Naive B cell (primary cell): ENCODE results near the gene NEURL3. TPM values are rescaled to one million over a fixed set of nuclear protein-coding genes. Genes with fewer than 3 reads are reported as not detected.
"Not testable (repeated sequence)": the region's sequence is repeated elsewhere in the genome, so short reads cannot be mapped to it uniquely, and the experiment has no call there.

Experiments used
- ATAC-seq, 2 donors: fragments of 150-1000 bp; cut with Tn5 transposase; 2 replicates each; pipeline ENCODE4 v1.10.0; 2021; ENCODE audit warnings: low read depth in 2 of 2, mild to moderate bottlenecking in 2 of 2, moderate library complexity in 2 of 2
- DNase-seq: peaks from one replicate; pipeline ENCODE4 v3.0.0; 2022
- H3K27ac Mint-ChIP-seq, 6 donors: one replicate each; pipeline ENCODE4 v1.8.0; 2020 to 2022; ENCODE audit warnings: mild to moderate bottlenecking in 6 of 6, mixed read lengths in 6 of 6, moderate library complexity in 5 of 6, inconsistent platforms in 2 of 6
- H3K27me3 Mint-ChIP-seq, 3 donors: one replicate each; pipeline ENCODE4 v1.8.0; 2021 to 2022; ENCODE audit warnings: mixed read lengths in 3 of 3, mild to moderate bottlenecking in 1 of 3
- H3K36me3 Mint-ChIP-seq, 2 donors: one replicate each; pipeline ENCODE4 v1.8.0; 2020 to 2022; ENCODE audit warnings: mixed read lengths in 2 of 2, inconsistent platforms in 1 of 2, mild to moderate bottlenecking in 1 of 2
- H3K4me1 Mint-ChIP-seq, 3 donors: one replicate each; pipeline ENCODE4 v1.8.0; 2020 to 2022; ENCODE audit warnings: mixed read lengths in 3 of 3, inconsistent platforms in 1 of 3, mild to moderate bottlenecking in 1 of 3, moderate library complexity in 1 of 3
- H3K4me3 Mint-ChIP-seq, 8 donors: one replicate each; pipeline ENCODE4 v1.8.0; 2020 to 2022; ENCODE audit warnings: mild to moderate bottlenecking in 8 of 8, mixed read lengths in 8 of 8, moderate library complexity in 8 of 8, inconsistent platforms in 2 of 8
- H3K9me3 Mint-ChIP-seq, 7 donors: one replicate each; pipeline ENCODE4 v1.8.0; 2020 to 2022; ENCODE audit warnings: mixed read lengths in 7 of 7, mild to moderate bottlenecking in 5 of 7, inconsistent platforms in 2 of 7, moderate library complexity in 1 of 7
- polyA plus RNA-seq, 6 donors: library from polyadenylated mRNA; unstranded; fragments of 300-500 nt; fragmentation: Illumina TruSeq; gene quantifications; one replicate each; pipeline ENCODE4 v1.2.3, GENCODE V29; 2021; ENCODE audit warnings: low read depth in 6 of 6

Gene NEURL3, protein sequence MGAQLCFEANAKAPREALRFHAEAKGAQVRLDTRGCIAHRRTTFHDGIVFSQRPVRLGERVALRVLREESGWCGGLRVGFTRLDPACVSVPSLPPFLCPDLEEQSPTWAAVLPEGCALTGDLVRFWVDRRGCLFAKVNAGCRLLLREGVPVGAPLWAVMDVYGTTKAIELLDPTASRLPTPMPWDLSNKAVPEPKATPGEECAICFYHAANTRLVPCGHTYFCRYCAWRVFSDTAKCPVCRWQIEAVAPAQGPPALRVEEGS
- under 1 TPM in 1 of 6 donors, not detected in 5; 0.28 TPM for polyA plus RNA-seq

DNA sequence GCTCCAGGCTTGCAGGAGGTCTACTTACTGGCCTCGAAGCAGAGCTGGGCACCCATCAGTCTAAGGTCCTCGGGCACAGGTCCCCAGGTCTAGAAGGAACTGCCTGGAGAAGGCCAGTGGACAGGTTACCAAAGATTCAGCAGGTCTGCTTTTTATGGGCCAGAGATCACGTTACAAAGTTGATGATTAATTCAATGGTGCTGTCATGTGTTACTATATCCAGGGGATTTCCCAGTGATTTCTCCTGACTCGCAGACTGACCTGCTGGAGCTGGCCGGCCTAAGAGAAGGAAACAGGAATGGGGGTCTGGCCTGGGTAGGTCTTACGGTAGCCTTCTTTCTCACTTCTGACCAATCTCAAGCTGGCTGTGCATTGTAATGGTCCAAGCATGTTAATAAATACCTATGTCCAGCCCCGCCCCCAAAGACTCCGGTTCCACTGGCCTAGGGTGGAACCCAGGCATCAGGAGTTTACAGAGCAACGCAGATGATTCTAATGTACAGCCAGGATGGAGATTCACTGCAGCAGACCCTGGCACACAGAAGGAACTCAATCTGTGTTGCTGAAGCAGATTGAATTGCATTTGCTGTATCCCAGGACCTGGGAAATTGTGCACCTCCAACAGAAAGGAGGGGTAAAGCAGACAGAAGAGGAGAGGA, at the start of gene NEURL3:
Gene NEURL3, minus strand, starts transcription at position 127 of the 659 bp plus-strand sequence. Its CDS starts 71 bp downstream, at position 56.
- Mint-ChIP-seq H3K9me3 (no peaks in the 10 kb centered on the region), H3K27ac (no peak within 1 kb of the TSS), H3K4me1 (peaks cover 13 to 31% (median 29%) of the 10 kb centered on the region in 3 donors), H3K36me3 (no peaks in the 10 kb centered on the region), H3K4me3 (no peak within 1 kb of the TSS), H3K27me3 (peaks cover 14 to 24% (median 16%) of the 10 kb centered on the region in 3 donors)
- DNase-seq (no peak), ATAC-seq (no peak)

DNA sequence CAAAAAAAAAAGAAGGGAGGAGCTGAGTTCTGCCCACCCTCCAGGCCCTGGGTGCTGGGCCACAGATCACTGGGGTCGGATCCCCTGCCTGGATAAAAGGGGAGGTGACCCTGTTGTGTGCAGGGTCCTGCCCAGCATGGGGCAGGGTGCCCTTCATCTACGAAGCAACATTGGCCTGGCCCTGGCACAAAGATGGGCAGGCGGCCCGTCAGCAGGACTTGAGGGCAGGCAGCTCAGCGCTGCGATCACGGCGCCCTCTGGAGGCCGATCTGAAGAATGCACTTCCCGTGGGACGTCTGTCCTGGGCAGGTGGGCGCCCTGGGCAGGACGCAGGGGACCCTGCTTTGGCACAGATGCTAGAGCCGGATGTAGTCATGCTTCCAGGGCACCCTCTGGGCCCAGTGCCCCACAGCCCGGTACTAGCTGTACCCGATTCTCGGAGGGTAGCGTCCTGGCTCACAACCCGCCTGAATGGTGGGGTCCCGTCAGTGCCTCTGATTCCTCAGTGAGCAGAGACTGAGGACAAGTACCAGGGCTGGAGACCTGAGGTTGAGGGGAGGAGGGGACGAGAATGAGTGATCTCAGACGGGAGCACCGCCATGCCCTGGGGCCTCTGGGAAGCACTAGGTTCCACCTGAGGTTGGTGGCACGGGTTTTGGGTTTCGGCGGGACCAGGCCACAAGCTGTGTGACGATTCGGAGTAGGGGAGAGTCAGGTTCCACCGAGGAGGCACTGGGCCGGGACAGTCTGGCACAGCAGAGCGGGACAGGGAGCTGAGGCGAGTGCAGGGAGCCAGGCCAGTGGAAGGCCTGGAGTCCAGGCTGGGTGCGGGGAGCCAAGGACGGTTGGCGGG, 49.4 kb upstream of the NEURL3 start:
- DNase-seq = peak; percentile 72
- Mint-ChIP-seq H3K27me3 (no peaks in the 10 kb centered on the region), H3K4me3 (peak overlapping the region in 6 of 8 donors; percentile 23 to 74 (median 38)), H3K9me3 (no peaks in the 10 kb centered on the region), H3K4me1 (peaks cover 0 to 19% (median 2%) of the 10 kb centered on the region in 3 donors), H3K27ac (peak overlapping the region in 4 of 6 donors; percentile 27 to 72 (median 44)), H3K36me3 (peaks cover 0 to 8% of the 10 kb centered on the region in 2 donors)
- ATAC-seq = peak; percentile 61 to 81

GRCh38 chr2:96553957-96554292, 48.8 kb upstream of the NEURL3 start:
- H3K27me3 Mint-ChIP-seq, H3K9me3 Mint-ChIP-seq, DNase-seq, ATAC-seq, H3K36me3 Mint-ChIP-seq: not testable (repeated sequence)
- Mint-ChIP-seq H3K4me3 (peak overlapping the region in 4 of 8 donors; percentile 23 to 74 (median 33)), H3K27ac (peak overlapping the region in 4 of 6 donors; percentile 36 to 77 (median 62)), H3K4me1 (peaks cover 0 to 19% (median 2%) of the 10 kb centered on the region in 3 donors)

DNA sequence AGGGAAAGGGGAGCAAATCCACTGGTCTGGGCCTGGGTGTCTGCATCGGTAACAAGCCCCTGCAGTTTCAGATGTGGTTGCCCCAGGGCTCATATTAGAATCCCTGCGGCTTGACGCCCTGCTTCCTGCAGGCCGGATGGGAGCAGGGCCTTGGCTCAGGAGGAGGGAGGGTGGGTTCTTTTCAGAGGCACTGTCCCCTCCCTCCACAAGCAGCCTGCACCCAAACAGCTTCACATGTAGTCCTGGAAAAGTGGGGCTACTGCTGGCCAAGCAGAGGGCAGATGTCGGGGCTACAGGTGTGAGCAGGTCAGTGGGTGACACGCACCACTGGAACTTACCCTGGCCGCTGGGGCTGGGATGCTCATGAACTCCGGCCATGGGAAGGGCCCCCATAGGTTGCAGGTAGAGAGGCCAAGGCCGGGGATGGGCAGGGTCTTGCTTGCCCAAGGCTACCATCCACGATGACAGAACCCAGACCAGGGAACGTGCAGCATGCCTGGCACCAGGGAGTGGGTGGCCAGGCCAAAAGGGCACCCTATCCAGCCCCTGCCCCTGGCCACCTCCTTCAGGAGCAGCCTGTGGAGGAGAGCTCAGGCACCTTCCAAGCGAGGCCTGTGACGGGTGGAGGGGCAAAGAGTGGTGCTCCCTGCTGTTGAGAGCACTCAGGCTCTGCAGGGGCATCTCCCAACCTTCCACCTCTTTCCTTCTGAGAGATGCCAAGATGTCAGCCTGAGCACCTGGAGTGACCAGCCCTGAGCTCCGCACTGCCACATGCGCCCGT, 48.2 kb upstream of the NEURL3 start:
- Mint-ChIP-seq H3K9me3 (no peaks in the 10 kb centered on the region), H3K4me3 (peak overlapping the region in 3 of 8 donors; percentile 23 to 74 (median 34)), H3K36me3 (peaks cover 0 to 8% of the 10 kb centered on the region in 2 donors), H3K4me1 (peaks cover 0 to 19% (median 2%) of the 10 kb centered on the region in 3 donors), H3K27ac (peak overlapping the region in 2 of 6 donors; percentile 77 to 78), H3K27me3 (no peaks in the 10 kb centered on the region)
- no peak for ATAC-seq
- DNase-seq = no peak

DNA sequence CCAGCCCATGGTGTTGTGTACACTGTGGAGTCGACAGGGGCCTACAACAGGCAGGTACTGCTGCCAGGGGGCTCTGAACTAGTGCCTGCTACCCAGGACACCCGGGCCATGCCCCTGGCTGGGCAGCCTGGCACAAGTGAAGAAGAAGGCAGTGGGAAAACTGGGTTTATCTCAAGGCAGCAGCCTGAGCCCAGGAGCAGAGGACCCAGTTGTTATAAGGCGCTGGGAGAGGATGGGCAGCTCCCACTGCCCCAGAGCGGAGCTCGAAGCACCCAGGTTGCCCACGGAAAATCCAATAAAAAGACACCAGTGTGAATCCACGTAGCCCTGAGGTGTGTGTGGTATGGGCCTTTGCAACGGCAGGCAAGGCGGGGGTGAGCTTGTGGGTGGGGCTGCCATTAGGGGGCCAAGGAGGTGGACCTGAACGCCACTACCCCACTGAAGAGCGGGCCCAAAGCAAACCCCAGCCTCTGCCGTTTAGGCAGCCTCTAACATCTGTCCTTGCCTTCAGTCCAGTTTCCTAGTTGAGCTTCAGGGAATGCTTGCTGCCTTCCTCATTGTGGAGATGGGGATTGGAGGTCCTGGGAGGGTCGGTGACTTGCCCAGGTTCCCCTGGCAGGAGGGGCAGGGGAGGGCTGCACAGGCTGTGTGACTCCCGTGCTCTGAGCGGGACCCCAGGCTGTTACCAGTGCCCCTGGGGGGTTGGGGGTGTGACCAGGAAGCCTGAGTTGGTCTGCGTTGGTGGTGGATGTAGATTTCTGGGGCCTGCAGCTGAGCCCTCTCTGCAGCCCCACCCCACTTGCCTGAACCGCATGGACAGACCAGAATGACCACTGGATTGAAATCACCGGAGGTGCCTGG, 47.4 kb upstream of the NEURL3 start:
- Mint-ChIP-seq H3K4me3 (peak overlapping the region in 2 of 8 donors; percentile 9 to 53), H3K27me3 (no peaks in the 10 kb centered on the region), H3K9me3 (no peaks in the 10 kb centered on the region), H3K27ac (peak overlapping the region in 3 of 6 donors; percentile 57 to 78 (median 77)), H3K4me1 (peaks cover 2 to 19% (median 3%) of the 10 kb centered on the region in 3 donors), H3K36me3 (peaks cover 0 to 8% of the 10 kb centered on the region in 2 donors)
- no peak for DNase-seq
- ATAC-seq = no peak

GRCh38 chr2:96551605-96552314, 46.6 kb upstream of the NEURL3 start:
- no peak for DNase-seq
- peak overlapping the region in 2 of 6 donors; percentile 57 to 77 for H3K27ac Mint-ChIP-seq
- no peaks in the 10 kb centered on the region for H3K27me3 Mint-ChIP-seq
- peaks cover 6 to 24% (median 8%) of the 10 kb centered on the region in 3 donors for H3K4me1 Mint-ChIP-seq
- H3K36me3 Mint-ChIP-seq = peaks cover 0 to 8% of the 10 kb centered on the region in 2 donors
- no peaks in the 10 kb centered on the region for H3K9me3 Mint-ChIP-seq
- no peak for ATAC-seq
- H3K4me3 Mint-ChIP-seq = no peak overlapping the region

GRCh38 chr2:96550787-96551604, 45.8 kb upstream of the NEURL3 start:
- no peaks in the 10 kb centered on the region for H3K27me3 Mint-ChIP-seq
- no peaks in the 10 kb centered on the region for H3K9me3 Mint-ChIP-seq
- no peak overlapping the region for H3K4me3 Mint-ChIP-seq
- DNase-seq (no peak), ATAC-seq (no peak)
- peaks cover 6 to 25% (median 12%) of the 10 kb centered on the region in 3 donors for H3K4me1 Mint-ChIP-seq
- H3K36me3 Mint-ChIP-seq = peaks cover 0 to 8% of the 10 kb centered on the region in 2 donors
- H3K27ac Mint-ChIP-seq = no peak overlapping the region

DNA sequence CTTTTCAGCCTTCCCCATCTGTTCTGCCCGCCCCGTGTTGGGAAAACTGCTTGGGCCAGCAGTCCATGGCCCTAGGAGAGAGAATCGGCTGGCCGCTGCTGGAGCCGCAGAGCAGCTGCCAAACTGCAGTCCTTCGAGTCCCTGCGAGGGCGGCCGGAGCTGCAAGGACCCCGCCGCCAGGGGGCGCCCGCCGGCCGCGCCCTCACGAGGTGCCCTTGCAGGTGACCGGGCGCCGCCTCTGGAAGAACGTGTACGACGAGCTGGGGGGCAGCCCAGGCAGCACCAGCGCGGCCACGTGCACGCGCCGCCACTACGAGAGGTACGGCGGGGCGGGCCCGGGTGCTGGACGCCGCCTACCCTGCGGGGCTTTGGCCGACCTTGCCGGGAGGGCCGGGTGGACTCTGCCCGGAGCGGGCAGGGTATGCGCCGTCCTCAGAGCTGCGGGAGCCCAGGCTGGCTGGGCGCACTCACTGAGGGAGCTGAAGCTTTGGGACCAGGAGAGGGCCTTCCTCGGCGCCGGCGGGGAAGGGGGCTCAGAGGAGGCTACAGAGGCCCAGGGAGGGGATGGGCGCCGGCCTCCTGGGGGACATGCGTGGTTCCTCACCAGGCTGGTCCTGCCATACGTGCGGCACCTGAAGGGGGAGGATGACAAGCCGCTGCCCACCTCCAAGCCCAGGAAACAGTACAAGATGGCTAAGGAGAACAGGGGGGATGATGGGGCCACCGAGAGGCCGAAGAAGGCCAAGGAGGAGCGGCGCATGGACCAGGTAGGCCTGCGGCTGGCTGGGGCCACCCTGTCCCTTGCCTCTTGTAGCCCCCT, 45.0 kb upstream of the NEURL3 start:
- ATAC-seq = no peak
- H3K9me3 Mint-ChIP-seq = no peaks in the 10 kb centered on the region
- peak overlapping the region in 1 of 8 donors; percentile 62 for H3K4me3 Mint-ChIP-seq
- H3K36me3 Mint-ChIP-seq = peaks cover 0 to 8% of the 10 kb centered on the region in 2 donors
- no peak for DNase-seq
- peak overlapping the region in 2 of 6 donors; percentile 24 to 47 for H3K27ac Mint-ChIP-seq
- H3K4me1 Mint-ChIP-seq = peaks cover 6 to 30% (median 13%) of the 10 kb centered on the region in 3 donors
- no peaks in the 10 kb centered on the region for H3K27me3 Mint-ChIP-seq

DNA sequence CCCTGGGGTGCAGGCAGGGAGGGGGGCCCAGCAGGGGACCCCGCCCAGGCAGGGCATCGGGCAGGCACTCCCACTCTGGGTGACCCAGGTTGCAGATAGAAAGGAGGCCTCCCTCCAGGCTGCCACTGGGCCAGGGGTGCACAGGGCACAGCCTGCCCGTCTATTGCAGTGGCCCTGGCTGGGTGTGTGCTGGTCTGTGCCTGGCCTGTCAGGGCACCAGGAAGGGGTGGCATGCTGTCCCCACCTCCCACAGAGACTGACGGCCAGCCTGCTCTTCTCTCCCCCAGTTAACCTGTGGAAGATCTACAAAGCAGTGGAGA, 44.3 kb upstream of the NEURL3 start:
- Mint-ChIP-seq H3K27me3 (no peaks in the 10 kb centered on the region), H3K4me1 (peaks cover 10 to 28% (median 13%) of the 10 kb centered on the region in 3 donors), H3K9me3 (no peaks in the 10 kb centered on the region), H3K27ac (peak overlapping the region in 2 of 6 donors; percentile 22 to 47), H3K4me3 (no peak overlapping the region), H3K36me3 (peaks cover 4 to 8% of the 10 kb centered on the region in 2 donors)
- DNase-seq (no peak), ATAC-seq (no peak)

DNA sequence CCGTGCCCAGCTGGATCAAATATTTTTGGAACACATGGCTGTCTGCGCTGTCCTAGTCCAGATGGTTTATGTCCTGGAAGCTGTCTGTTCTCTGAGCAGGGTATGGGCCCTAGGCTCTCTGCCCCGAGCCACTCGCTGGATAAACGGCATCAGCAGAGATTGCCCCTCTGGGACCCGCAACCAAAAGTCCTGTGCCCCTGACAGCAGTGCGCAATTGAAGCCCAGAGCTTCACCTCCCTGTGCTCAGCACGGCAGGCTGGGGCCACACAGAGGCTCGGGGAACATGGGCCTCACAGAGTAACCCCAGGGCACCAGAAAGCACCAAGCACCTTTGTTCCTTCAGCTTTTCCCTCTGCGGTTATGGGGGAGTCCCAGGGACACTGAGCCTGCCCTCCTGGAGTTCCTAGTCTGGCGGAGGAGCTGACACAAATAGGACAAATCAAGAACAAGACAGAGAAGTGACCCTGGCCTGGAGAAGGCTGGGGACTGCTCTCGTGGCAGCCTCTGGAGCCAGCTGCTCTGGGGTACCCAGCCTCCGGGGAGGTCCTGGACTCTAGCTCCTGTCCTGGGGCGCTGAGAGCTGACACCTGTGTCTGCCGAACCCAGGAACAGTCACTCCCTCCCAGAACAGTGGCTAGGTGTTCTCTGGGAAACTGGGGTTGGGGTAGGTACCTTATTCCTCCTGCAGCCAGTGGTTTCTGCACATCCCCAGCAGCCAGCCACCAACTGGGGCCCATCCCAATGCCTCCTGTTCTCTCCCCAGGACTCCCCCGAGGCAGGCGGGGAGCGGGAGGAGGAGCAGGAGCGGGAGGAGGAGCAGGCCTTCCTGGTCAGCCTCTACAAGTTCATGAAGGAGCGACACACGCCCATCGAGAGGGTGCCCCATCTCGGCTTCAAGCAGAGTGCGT, 43.7 kb upstream of the NEURL3 start:
- ATAC-seq (no peak), DNase-seq (no peak)
- Mint-ChIP-seq H3K36me3 (peaks cover 6 to 8% of the 10 kb centered on the region in 2 donors), H3K9me3 (no peaks in the 10 kb centered on the region), H3K4me1 (peaks cover 13 to 28% (median 16%) of the 10 kb centered on the region in 3 donors), H3K4me3 (no peak overlapping the region), H3K27ac (no peak overlapping the region), H3K27me3 (no peaks in the 10 kb centered on the region)
